Astrocyte (in vitro differentiated cells and primary cell): ENCODE results near the gene PEX26.

Experiments
- CTCF ChIP-seq: IDR thresholded peaks from 2 replicates; pipeline ENCODE4 v1.5.1; 2011; ENCODE audit warnings: low read depth, mild to moderate bottlenecking, inconsistent platforms, low read length, moderate library complexity; ENCODE audit not compliant: insufficient read depth
- EZH2 ChIP-seq: IDR thresholded peaks from 2 replicates; pipeline ENCODE4 v1.6.1; 2012; ENCODE audit warnings: mild to moderate bottlenecking, low read length, inconsistent platforms; ENCODE audit not compliant: insufficient read depth

GRCh38 chr22:18032455-18033101 lies 45.2 kb upstream of the PEX26 start:
- no peak for TF ChIP-seq CTCF
- no peak for TF ChIP-seq EZH2
